GM18909 (cell line): Measurements from ENCODE around the gene NFKB1.
"Not testable (repeated sequence)": the region's sequence is repeated elsewhere in the genome, so short reads cannot be mapped to it uniquely, and the experiment has no call there.

Source experiments
- ATAC-seq: cut with Tn5 transposase; IDR thresholded peaks from one replicate; pipeline ENCODE4 v1.9.1; 2021; ENCODE audit warnings: mild to moderate bottlenecking; ENCODE audit not compliant: unreplicated experiment, poor library complexity

Gene NFKB1

DNA sequence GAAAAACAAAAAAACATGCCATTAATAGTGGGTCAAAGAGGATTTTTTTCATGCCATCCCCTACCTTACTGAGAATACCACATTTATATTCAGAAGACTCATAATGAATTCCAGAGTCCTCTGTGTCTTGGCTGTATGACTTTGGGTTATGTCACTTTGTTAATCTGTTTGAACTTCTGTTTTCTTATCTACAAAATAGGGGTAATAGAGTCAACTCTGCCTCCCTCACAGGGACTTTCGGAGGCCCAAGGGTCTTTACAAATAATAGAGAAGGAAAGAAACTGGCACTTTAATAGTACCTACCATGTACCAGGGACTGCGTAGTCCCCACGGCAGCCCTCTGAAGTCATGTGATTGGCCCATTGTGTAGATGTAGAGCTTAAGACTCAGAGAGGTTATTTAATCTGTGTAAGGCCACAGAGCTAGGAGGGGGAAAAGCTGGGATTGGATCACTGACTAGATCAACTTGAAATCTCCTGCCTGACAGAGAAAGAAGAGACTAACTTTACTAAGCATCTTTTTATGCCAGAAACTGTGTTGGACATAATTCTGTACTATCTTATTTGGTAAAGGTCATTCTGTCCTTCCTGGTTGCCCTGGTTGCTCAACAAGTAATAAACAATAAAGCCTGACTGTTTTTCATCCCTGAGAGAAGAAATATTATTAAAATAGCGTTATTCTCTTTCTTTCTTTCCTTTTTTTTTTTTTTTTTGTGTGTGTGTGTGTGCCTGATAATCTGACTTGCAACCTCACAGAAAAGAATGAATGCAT lies 59.6 kb downstream of the NFKB1 start:
- no peak for ATAC-seq

DNA sequence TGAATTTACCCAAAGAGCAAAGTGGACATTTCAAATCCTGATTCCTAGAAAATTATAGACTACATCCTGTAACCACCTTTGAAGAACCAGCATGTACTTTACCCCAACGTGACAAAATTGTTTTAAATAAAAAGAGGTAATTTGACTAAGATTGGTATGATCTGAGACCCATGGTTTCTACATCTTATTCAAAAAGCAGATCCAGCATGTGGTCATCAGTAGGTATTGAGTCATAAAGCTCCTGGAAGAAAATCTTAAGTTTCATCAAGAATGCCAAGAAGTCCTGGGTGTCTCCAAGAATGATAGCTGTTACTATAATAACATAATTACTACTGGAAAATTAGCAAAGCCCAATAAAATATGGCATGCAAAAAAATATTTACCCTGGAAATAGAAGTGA lies 61.8 kb downstream of the NFKB1 start:
- ATAC-seq, result no peak

GRCh38 chr4:102564399-102565059 lies 63.4 kb downstream of the NFKB1 start:
- ATAC-seq, result peak; percentile 87

- no peak for ATAC-seq
These were observed 64.5 kb downstream of the NFKB1 start for GRCh38 chr4:102565696-102566095.

GRCh38 chr4:102566426-102566825 lies 65.3 kb downstream of the NFKB1 start:
- ATAC-seq, result no peak

GRCh38 chr4:102567427-102567826 lies 66.3 kb downstream of the NFKB1 start:
- ATAC-seq, result no peak

GRCh38 chr4:102569200-102569599 lies 68.0 kb downstream of the NFKB1 start:
- ATAC-seq, result no peak

DNA sequence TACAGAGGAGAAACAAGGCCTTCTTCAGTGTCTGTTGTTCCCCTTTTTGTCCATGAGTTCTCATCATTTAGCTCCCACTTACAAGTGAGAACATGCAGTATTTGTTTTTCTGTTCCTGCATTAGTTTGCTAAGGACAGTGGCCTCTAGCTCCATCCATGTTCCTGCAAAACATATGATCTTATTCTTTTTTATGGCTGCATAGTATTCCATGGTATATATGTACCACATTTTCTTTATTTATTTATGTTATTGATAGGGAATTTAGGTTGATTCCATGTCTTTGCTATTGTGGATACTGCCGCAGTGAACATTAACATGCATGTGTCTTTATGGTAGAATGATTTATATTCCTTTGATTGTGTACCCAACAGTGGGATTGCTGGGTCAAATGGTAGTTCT lies 69.1 kb downstream of the NFKB1 start:
- not testable (repeated sequence) for ATAC-seq

GRCh38 chr4:102572452-102572851 lies 71.3 kb downstream of the NFKB1 start:
- no peak for ATAC-seq

DNA sequence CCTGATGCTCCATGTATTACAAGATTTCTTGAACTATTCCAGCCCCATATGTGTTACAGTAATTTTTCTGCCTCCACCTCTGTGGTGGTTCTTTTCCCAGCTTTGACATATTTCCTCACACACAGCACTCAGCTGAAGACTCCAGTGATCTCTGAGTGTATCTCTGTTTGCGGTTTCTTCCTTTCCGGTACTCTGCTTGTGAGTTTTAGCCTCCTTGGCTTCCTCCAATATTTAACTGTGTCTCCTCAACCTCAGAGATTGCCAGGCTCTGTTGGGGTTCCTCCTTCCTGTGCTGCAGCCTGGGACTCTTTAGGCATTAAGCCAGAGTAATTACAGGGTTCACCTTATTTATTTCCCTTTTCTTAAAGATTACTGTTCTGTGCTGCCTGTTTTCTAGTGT lies 73.2 kb downstream of the NFKB1 start:
- no peak for ATAC-seq

- no peak for ATAC-seq
These were observed 74.4 kb downstream of the NFKB1 start for GRCh38 chr4:102575369-102576129.

DNA sequence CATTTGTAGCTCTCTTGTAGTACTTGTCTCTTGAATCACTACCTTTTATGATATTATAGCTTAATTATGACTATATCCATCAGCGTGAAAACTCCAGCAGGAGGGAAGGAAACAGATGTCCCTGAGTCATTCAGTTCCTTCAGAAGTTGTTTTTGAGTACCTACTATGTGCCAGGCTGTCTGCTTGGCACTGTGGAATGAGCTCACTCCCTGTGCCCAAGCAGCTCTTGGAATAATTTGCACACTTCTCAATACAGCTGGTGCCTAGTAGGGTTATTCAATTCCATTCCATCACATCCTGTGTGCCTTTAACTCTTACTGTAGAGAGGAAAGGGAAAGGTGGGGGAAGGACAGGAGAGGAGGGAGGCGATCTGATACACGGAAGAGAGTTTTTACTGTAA lies 77.1 kb downstream of the NFKB1 start:
- ATAC-seq, result no peak

- no peak for ATAC-seq
These were observed 77.7 kb downstream of the NFKB1 start for GRCh38 chr4:102578819-102579218.

DNA sequence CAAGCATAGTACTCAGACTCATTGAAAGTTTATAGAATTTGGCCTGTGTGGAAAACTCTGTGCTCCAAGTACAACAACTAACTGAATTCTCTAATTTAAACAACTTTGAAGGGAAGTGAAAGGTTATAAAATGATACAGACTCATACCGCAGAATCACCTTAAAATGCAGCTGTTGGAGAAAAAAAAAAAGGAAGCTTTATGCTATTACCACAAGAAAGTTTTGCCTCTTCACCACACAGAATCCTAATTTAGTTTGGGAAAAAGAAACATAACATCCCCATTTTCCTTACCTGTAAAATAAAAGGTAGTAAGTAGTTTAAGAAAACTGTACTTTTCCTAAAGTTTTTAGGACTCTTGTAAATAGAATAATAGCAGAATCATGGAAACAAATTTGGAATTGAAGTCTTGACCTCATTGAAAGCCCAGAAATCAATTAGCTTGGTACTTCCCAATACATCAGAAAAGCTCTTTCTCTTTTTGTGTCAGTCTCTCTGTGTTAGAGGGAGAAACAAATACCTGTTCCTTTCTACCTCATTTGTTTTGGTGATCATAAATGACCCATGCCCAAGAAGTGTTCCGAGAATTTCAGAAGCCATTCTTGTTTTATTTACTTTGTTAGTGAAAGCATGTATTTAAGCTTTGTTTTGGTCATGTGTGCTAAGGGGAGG lies 78.8 kb downstream of the NFKB1 start:
- ATAC-seq, result no peak

DNA sequence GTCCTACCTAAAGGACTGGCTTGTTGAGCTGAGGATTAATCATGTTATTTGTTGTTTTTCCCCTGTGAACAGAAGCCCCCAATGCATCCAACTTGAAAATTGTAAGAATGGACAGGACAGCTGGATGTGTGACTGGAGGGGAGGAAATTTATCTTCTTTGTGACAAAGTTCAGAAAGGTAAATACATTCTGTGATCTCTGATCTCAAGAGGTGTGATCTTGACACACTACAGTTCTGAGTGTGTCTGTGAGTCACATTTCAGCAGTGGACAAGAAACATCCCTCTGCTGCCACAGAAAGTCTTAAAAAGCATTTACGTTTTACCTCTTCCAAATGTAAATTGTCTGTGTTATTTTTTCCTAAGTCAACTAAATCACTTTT lies 79.3 kb downstream of the NFKB1 start:
- no peak for ATAC-seq

DNA sequence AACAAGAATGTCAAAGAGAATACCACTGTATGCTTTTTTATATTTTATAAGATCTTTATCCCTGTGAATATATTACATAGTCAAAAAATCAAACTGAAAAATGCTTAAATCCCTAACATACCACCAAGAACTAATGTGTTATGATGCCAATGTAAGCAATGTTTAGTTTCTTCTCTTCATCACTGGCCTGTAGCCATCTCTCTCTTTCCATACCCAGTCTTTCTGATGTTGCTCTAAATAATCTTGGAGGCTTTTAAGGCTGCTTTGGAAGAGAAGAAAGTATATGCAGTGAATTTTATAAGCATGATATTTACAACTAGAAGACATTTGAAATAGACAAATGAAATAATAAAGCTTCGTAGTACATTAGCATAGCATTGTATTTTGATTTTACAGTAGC lies 82.9 kb downstream of the NFKB1 start:
- ATAC-seq, result no peak

DNA sequence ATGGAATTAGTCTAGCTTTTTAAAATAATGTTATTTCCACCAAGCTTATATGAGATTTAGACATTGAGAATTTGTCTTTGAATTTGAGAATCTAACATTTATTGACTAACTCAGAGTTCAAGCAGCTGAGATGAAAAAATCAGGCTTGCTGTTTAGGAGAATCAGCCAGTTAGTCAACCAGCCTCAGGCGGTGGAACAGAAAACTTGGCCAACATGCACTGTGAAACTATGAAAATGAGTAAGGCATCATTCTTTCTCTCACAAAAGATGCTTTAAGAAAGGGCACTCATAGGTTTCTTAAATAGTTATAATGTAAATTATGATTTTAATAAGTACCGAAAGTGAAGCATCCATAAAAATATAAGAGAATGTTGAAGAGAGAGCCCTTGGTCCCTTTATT lies 84.2 kb downstream of the NFKB1 start:
- no peak for ATAC-seq

- ATAC-seq, result peak; percentile 48
These were observed 85.0 kb downstream of the NFKB1 start for GRCh38 chr4:102586002-102586643.

DNA sequence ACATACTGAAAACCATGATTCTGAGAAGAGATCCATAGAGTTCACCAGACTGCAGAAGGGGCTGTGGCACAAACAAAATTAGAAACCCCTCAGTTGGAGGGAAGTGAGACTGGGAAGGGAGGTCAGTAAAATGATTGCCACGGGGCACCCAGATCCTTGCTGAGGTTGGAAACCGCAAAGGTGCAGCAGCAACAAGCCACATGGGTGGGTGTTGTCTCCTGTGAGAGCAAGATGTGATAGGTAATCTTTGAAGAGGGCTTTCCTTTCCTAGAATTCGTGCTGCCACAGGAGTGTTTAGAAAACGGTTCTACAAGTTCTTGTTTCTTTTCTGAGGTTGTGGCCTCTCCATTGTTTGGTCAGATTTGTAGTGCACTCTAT lies 85.5 kb downstream of the NFKB1 start:
- ATAC-seq, result peak; percentile 51

GRCh38 chr4:102589743-102590142 lies 88.6 kb downstream of the NFKB1 start:
- ATAC-seq, result no peak
